K562 (cell line): ENCODE data around the gene SSR2. TPM values are rescaled to one million over a fixed set of nuclear protein-coding genes. Genes with fewer than 3 reads are reported as not detected.

Experiments
- ATAC-seq: fragments of 200-7000 bp; cut with Tn5 transposase; 3 replicates; pipeline ENCODE4 v1.9.1; 2020; ENCODE audit warnings: moderate library complexity
- BruUV-seq: library from RNA; stranded (reverse); fragments of 400-500 nt; replicated peaks from 2 replicates; lab custom pipeline; 2021; lab: Mats Ljungman, UMichigan
- CTCF ChIA-PET: fragments of 300-600 bp; formaldehyde crosslinking; extraction: SDS; loops from one replicate; lab custom pipeline; 2021; ENCODE audit warnings: low intra/inter-chr PET ratio; lab: Yijun Ruan, JAX
- POLR2A ChIA-PET: fragments of 300-600, 350-650 bp; sonication (Branson Sonifier 250); formaldehyde crosslinking; extraction: SDS; loops from one replicate; lab custom pipeline; 2021; ENCODE audit warnings: antibody characterized with exemption, inconsistent platforms; lab: Yijun Ruan, JAX
- DNase-seq, 4 experiments: peaks; one replicate each; pipeline versions ENCODE4 v3.0.0 to v3.0.0-alpha.2; 2011 to 2018; ENCODE audit warnings: low spot score in 3 of 4, mixed read lengths in 3 of 4; ENCODE audit errors: extremely low read depth in 1 of 4
- FAIRE-seq: peaks from 2 replicates; lab custom pipeline; 2011; peaks lifted over from hg19 to GRCh38; lab: Jason Lieb, UNC
- H2AFZ ChIP-seq: 2 replicates; pipeline ENCODE4 v1.6.0; 2011; ENCODE audit warnings: low read depth, low read length, control low read depth, inconsistent platforms
- H3K27ac ChIP-seq: fragments of 200-600 bp; 3 replicates; pipeline ENCODE4 v1.8.0; 2011; ENCODE audit warnings: low read depth, mild to moderate bottlenecking, control low read depth, inconsistent platforms, low read length, moderate library complexity, mixed read lengths; ENCODE audit errors: extremely low read depth
- H3K27me3 ChIP-seq, 2 experiments: fragments of 300-600 bp in 1 of 2; 2 replicates in 1 of 2; 3 replicates in 1 of 2; pipeline versions ENCODE4 v1.6.0 to v1.8.0; 2011; ENCODE audit warnings: inconsistent platforms in 2 of 2, low read length in 2 of 2, mild to moderate bottlenecking in 1 of 2, mixed read lengths in 1 of 2, moderate library complexity in 1 of 2; ENCODE audit not compliant: control insufficient read depth in 2 of 2, insufficient read depth in 2 of 2
- H3K36me3 ChIP-seq: fragments of 300-600 bp; 3 replicates; pipeline ENCODE4 v1.8.0; 2011; ENCODE audit warnings: mild to moderate bottlenecking, low read length, inconsistent platforms; ENCODE audit not compliant: control insufficient read depth, insufficient read depth
- H3K4me1 ChIP-seq, 2 experiments: fragments of 200-600 bp in 1 of 2; replicated peaks in 1 of 2; 2 replicates in 1 of 2; 3 replicates in 1 of 2; pipeline versions ENCODE4 v1.5.1 to v1.8.0; 2011; ENCODE audit warnings: inconsistent platforms in 2 of 2, low read length in 2 of 2, mild to moderate bottlenecking in 1 of 2, mixed read lengths in 1 of 2, moderate library complexity in 1 of 2; ENCODE audit not compliant: control insufficient read depth in 2 of 2, insufficient read depth in 2 of 2
- H3K4me2 ChIP-seq: 2 replicates; pipeline ENCODE4 v1.6.1; 2011; ENCODE audit warnings: low read length, control low read depth, inconsistent platforms, mixed read lengths; ENCODE audit not compliant: insufficient read depth
- H3K4me3 ChIP-seq: fragments of 200-600 bp; sonication (generic), shearing (Covaris generic); 2 replicates; pipeline ENCODE4 v1.5.1; 2016; ENCODE audit warnings: control low read depth, inconsistent platforms
- H3K79me2 ChIP-seq: fragments of 200-600 bp; 3 replicates; pipeline ENCODE4 v1.8.0; 2011; ENCODE audit warnings: low read length, inconsistent platforms; ENCODE audit not compliant: control insufficient read depth, insufficient read depth
- H3K9ac ChIP-seq, 2 experiments: 2 replicates each; pipeline versions ENCODE4 v1.6.0 to v1.6.1; 2011; ENCODE audit warnings: low read depth in 2 of 2, low read length in 2 of 2, control low read depth in 1 of 2, inconsistent platforms in 1 of 2, mild to moderate bottlenecking in 1 of 2, mixed read lengths in 1 of 2; ENCODE audit not compliant: insufficient read depth in 1 of 2
- H3K9me1 ChIP-seq: one replicate; pipeline ENCODE4 v1.6.0; 2011; ENCODE audit warnings: inconsistent platforms, mild to moderate bottlenecking, low read length, moderate library complexity; ENCODE audit not compliant: control insufficient read depth, insufficient read depth
- H3K9me3 ChIP-seq: replicated peaks from 2 replicates; pipeline ENCODE4 v1.5.1; 2011; ENCODE audit warnings: low read depth, low read length, inconsistent platforms; ENCODE audit not compliant: control insufficient read depth, insufficient read depth
- H4K20me1 ChIP-seq: replicated peaks from 2 replicates; pipeline ENCODE4 v1.6.1; 2011; ENCODE audit warnings: low read length, inconsistent platforms, mixed read lengths; ENCODE audit not compliant: control insufficient read depth, insufficient read depth
- BCOR ChIP-seq: fragments of 450-650 bp; IDR thresholded peaks from 2 replicates; pipeline ENCODE4 v1.6.1; 2016
- EGR1 ChIP-seq: fragments of 450-650 bp; conservative IDR thresholded peaks from 2 replicates; pipeline ENCODE4 v1.6.1; 2017; ENCODE audit warnings: mild to moderate bottlenecking
- ETV5 ChIP-seq: sonication (generic); formaldehyde crosslinking; IDR thresholded peaks from 2 replicates; pipeline ENCODE4 v1.4.0; 2020; ENCODE audit warnings: low read depth, mild to moderate bottlenecking, missing genetic modification reagents
- KLF16 ChIP-seq: IDR thresholded peaks from 2 replicates; pipeline ENCODE4 v1.6.1; 2016; ENCODE audit warnings: antibody characterized with exemption
- MCM5 ChIP-seq: fragments of 450-650 bp; IDR thresholded peaks from 2 replicates; pipeline ENCODE4 v1.6.1; 2016; ENCODE audit warnings: low read depth
- MEIS2 ChIP-seq: fragments of 450-650 bp; IDR thresholded peaks from 2 replicates; pipeline ENCODE4 v1.6.1; 2014; ENCODE audit warnings: mild to moderate bottlenecking; ENCODE audit not compliant: partially characterized antibody
- MYC ChIP-seq, 2 experiments: fragments of 250-450 bp in 1 of 2; sonication (Bioruptor Pico) in 1 of 2; IDR thresholded peaks; 2 replicates each; pipeline versions ENCODE4 v1.5.1 to v1.6.1; 2012 to 2021; ENCODE audit warnings: low read depth in 2 of 2, borderline replicate concordance in 1 of 2, improper control_type of control experiment in 1 of 2, low read length in 1 of 2, mild to moderate bottlenecking in 1 of 2, moderate library complexity in 1 of 2
- NCOA6 ChIP-seq: fragments of 450-650 bp; IDR thresholded peaks from 2 replicates; pipeline ENCODE4 v1.6.1; 2017; ENCODE audit warnings: mild to moderate bottlenecking
- SETDB1 ChIP-seq: IDR thresholded peaks from one replicate; pipeline ENCODE4 v1.6.1; 2012; ENCODE audit warnings: low read length, control low read depth, inconsistent platforms
- ZNF551 ChIP-seq: fragments of 250-450 bp; sonication (Bioruptor Pico); IDR thresholded peaks from 2 replicates; pipeline ENCODE4 v1.5.0; 2021; ENCODE audit warnings: mild to moderate bottlenecking, moderate library complexity
- ZSCAN32 ChIP-seq: fragments of 450-650 bp; formaldehyde crosslinking; IDR thresholded peaks from 2 replicates; pipeline ENCODE4 v1.4.0; 2020; ENCODE audit warnings: mild to moderate bottlenecking, moderate library complexity
- WGBS: fragments of 100-300 bp; shearing (Covaris generic); methylation state at CpG from one replicate; pipeline ENCODE4 v1.1.6; 2016; ENCODE audit warnings: low coverage, mixed read lengths; ENCODE audit not compliant: insufficient coverage; ENCODE audit errors: missing lambda C conversion rate; 5-methylcytosine and 5-hydroxymethylcytosine counted together
- in situ Hi-C: fragments of 300-500 bp; cut with MboI; formaldehyde crosslinking; loops from 4 replicates; pipeline ENCODE4 v1.15.0; 2018; ENCODE audit warnings: inconsistent platforms, mixed read lengths
- intact Hi-C: fragments of 100-400 bp; cut with micrococcal nuclease; formaldehyde crosslinking; loops from 2 replicates; pipeline ENCODE4 v1.14.2; 2022
- polyA plus RNA-seq, 8 experiments: library from polyadenylated mRNA; depleted of rRNA in 4 of 8; stranded (reverse) in 5 of 8; unstranded in 3 of 8; fragments of >200 nt; fragmentation: Nextera tagmentation in 2 of 8; fragmentation: Illumina TruSeq in 1 of 8; extraction: Ambion mirVana in 2 of 8; extraction: Trizol in 1 of 8; gene quantifications; 2 replicates each; pipeline versions ENCODE4 v1.2.1 to v1.2.3, GENCODE V29; 2011 to 2014; ENCODE audit warnings: inconsistent platforms in 1 of 8, missing spikeins in 1 of 8
- total RNA-seq, 7 experiments: library from RNA; depleted of rRNA in 6 of 7; stranded (reverse); fragments of >200 nt in 6 of 7; fragmentation: Illumina TruSeq in 2 of 7; extraction: Trizol in 2 of 7; gene quantifications; 2 replicates each; pipeline versions ENCODE4 v1.2.1 to v1.2.3, GENCODE V29; 2011 to 2021; ENCODE audit warnings: low replicate concordance in 1 of 7
- TF ChIP-seq, protein P1 (sequence below): sonication (generic); formaldehyde crosslinking; IDR thresholded peaks from 2 replicates; pipeline ENCODE4 v1.8.0; 2023; ENCODE audit warnings: mild to moderate bottlenecking, missing genetic modification reagents
- TF ChIP-seq, protein P2 (sequence below): fragments of 450-650 bp; IDR thresholded peaks from 2 replicates; pipeline ENCODE4 v1.6.1; 2016; ENCODE audit warnings: antibody characterized with exemption
- TF ChIP-seq, protein P3 (sequence below): sonication (generic); formaldehyde crosslinking; IDR thresholded peaks from 2 replicates; pipeline ENCODE4 v1.8.1; 2023; ENCODE audit warnings: mild to moderate bottlenecking, missing genetic modification reagents

Gene SSR2
- total and polyA plus RNA-seq, 9 of the 15 experiments (the other 6 are each of a cell fraction or from before 2014, with no cell fraction given): 161 to 411 (median 240) TPM

DNA sequence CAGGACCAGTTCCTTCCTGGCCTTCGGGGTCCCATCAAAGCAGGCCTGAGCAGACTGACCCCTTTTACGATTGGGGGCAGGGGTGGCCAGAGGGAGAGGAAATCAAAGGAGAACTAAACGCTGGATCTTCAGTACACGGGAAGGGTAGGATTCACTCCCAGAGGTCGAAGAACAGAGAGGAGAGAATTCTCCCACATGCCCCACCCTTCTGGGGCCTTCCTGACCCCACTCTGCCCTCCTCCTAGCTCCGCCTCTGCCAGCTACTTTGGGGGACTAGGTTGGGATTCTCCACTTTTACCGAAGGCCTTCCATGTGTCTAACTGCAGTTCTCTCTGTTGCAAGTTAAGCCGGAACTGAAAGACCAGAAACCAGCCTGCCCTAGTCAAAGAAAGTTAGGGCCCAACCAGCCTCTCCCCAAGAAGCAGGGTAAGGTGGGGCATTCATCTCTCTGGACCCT lies 41.8 kb downstream of the SSR2 start:
- POLR2A ChIA-PET: interaction anchor here (0.6 to 8.5 kb wide), 8 partner anchors 10 to 245 kb away, joined by 3 to 50 read pairs (median 4); no protein-coding TSS in a partner anchor
- no peak for TF ChIP-seq ZSCAN32 (CRISPR knock-in tag)
- 0 out of 2 replicates have a peak, but pooled peaks have one; percentile 4 for TF ChIP-seq ETV5 (CRISPR knock-in tag)
- no peak for TF ChIP-seq ZNF551
- no peak for TF ChIP-seq EGR1
- TF ChIP-seq MEIS2: no peak
- TF ChIP-seq SETDB1: no peak
- TF ChIP-seq, protein P1, sequence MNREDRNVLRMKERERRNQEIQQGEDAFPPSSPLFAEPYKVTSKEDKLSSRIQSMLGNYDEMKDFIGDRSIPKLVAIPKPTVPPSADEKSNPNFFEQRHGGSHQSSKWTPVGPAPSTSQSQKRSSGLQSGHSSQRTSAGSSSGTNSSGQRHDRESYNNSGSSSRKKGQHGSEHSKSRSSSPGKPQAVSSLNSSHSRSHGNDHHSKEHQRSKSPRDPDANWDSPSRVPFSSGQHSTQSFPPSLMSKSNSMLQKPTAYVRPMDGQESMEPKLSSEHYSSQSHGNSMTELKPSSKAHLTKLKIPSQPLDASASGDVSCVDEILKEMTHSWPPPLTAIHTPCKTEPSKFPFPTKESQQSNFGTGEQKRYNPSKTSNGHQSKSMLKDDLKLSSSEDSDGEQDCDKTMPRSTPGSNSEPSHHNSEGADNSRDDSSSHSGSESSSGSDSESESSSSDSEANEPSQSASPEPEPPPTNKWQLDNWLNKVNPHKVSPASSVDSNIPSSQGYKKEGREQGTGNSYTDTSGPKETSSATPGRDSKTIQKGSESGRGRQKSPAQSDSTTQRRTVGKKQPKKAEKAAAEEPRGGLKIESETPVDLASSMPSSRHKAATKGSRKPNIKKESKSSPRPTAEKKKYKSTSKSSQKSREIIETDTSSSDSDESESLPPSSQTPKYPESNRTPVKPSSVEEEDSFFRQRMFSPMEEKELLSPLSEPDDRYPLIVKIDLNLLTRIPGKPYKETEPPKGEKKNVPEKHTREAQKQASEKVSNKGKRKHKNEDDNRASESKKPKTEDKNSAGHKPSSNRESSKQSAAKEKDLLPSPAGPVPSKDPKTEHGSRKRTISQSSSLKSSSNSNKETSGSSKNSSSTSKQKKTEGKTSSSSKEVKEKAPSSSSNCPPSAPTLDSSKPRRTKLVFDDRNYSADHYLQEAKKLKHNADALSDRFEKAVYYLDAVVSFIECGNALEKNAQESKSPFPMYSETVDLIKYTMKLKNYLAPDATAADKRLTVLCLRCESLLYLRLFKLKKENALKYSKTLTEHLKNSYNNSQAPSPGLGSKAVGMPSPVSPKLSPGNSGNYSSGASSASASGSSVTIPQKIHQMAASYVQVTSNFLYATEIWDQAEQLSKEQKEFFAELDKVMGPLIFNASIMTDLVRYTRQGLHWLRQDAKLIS (CRISPR knock-in tag): 0 out of 2 replicates have a peak, but pooled peaks have one; percentile 14
- TF ChIP-seq BCOR: no peak
- no peak for TF ChIP-seq MYC (IDR thresholded peaks at IDR 0.05; ENCODE audit: low read depth, low read length)
- peak; percentile 53; the same call in 1 of the 2 replicates for TF ChIP-seq MYC (CRISPR knock-in tag; IDR thresholded peaks at IDR 0.05; ENCODE audit: borderline replicate concordance, low read depth)
- no peak for TF ChIP-seq MCM5
- TF ChIP-seq, protein P2, sequence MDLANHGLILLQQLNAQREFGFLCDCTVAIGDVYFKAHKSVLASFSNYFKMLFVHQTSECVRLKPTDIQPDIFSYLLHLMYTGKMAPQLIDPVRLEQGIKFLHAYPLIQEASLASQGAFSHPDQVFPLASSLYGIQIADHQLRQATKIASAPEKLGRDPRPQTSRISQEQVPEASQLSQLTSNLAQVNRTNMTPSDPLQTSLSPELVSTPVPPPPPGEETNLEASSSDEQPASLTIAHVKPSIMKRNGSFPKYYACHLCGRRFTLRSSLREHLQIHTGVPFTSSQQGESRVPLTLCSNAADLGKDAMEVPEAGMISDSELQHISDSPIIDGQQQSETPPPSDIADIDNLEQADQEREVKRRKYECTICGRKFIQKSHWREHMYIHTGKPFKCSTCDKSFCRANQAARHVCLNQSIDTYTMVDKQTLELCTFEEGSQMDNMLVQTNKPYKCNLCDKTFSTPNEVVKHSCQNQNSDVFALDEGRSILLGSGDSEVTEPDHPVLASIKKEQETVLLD: no peak
- no peak for TF ChIP-seq KLF16
- TF ChIP-seq, protein P3, sequence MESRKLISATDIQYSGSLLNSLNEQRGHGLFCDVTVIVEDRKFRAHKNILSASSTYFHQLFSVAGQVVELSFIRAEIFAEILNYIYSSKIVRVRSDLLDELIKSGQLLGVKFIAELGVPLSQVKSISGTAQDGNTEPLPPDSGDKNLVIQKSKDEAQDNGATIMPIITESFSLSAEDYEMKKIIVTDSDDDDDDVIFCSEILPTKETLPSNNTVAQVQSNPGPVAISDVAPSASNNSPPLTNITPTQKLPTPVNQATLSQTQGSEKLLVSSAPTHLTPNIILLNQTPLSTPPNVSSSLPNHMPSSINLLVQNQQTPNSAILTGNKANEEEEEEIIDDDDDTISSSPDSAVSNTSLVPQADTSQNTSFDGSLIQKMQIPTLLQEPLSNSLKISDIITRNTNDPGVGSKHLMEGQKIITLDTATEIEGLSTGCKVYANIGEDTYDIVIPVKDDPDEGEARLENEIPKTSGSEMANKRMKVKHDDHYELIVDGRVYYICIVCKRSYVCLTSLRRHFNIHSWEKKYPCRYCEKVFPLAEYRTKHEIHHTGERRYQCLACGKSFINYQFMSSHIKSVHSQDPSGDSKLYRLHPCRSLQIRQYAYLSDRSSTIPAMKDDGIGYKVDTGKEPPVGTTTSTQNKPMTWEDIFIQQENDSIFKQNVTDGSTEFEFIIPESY (CRISPR knock-in tag): no peak
- TF ChIP-seq NCOA6: no peak

More for the DNA sequence above, 41.8 kb downstream of the SSR2 start:
- Histone ChIP-seq H3K27ac (peak overlapping the region; percentile 93), H2AFZ (peak overlapping the region; percentile 73), H3K4me1 (peaks cover 59 to 72% of the 10 kb centered on the region in 2 experiments), H4K20me1 (peaks cover 8% of the 10 kb centered on the region; the same call in 1 of the 2 replicates), H3K36me3 (peaks cover 17% of the 10 kb centered on the region; the same call in 2 of the 3 replicates), H3K9ac (peak overlapping the region; percentile 89 to 97), H3K79me2 (peaks cover 83% of the 10 kb centered on the region), H3K27me3 (no peaks in the 10 kb centered on the region), H3K4me3 (peak overlapping the region; percentile 82), H3K9me1 (no peaks in the 10 kb centered on the region), H3K9me3 (no peaks in the 10 kb centered on the region), H3K4me2 (peak overlapping the region; percentile 97)
- FAIRE-seq (peak; percentile 75), DNase-seq (peak; percentile 54 to 71 (median 60)), ATAC-seq (peak; percentile 11)
- intact Hi-C loops (no loop called here), in situ Hi-C loops (no loop called here)
- CTCF ChIA-PET: no interaction called here
- 0% methylated on average over 6 of the region's 8 CpGs for WGBS
- TSS peak; percentile 71 for BruUV-seq
